Endodermal cell (in vitro differentiated cells): ENCODE results near the gene CHD5. TPM values are rescaled to one million over a fixed set of nuclear protein-coding genes. Genes with fewer than 3 reads are reported as not detected.

ENCODE experiments used
- DNase-seq: peaks from one replicate; pipeline ENCODE4 v3.0.0-alpha.2; 2017
- H3K27ac ChIP-seq: 2 replicates; pipeline ENCODE4 v1.5.1; 2013; ENCODE audit warnings: mild to moderate bottlenecking, low read depth, low read length, moderate library complexity
- H3K27me3 ChIP-seq: 2 replicates; pipeline ENCODE4 v1.6.1; 2013; ENCODE audit warnings: mild to moderate bottlenecking, low read length, moderate library complexity; ENCODE audit not compliant: insufficient read depth, control insufficient read depth, poor library complexity, severe bottlenecking
- H3K36me3 ChIP-seq: 2 replicates; pipeline ENCODE4 v1.7.0; 2013; ENCODE audit warnings: mild to moderate bottlenecking, low read length, moderate library complexity; ENCODE audit not compliant: control insufficient read depth, insufficient read depth
- H3K4me1 ChIP-seq: one replicate; pipeline ENCODE4 v1.7.0; 2013; ENCODE audit warnings: low read length; ENCODE audit not compliant: control insufficient read depth, insufficient read depth
- H3K4me3 ChIP-seq: 2 replicates; pipeline ENCODE4 v1.5.1; 2013; ENCODE audit warnings: mild to moderate bottlenecking, low read length, moderate library complexity
- H3K9ac ChIP-seq: 2 replicates; pipeline ENCODE4 v1.6.1; 2013; ENCODE audit warnings: mild to moderate bottlenecking, low read length, moderate library complexity; ENCODE audit not compliant: poor library complexity, severe bottlenecking; ENCODE audit errors: extremely low read depth
- H3K9me3 ChIP-seq: 2 replicates; pipeline ENCODE4 v1.6.1; 2013; ENCODE audit warnings: mild to moderate bottlenecking, low read length, moderate library complexity; ENCODE audit not compliant: control insufficient read depth
- H3K27ac Mint-ChIP-seq: 2 replicates; pipeline ENCODE4 v1.8.0; 2020; ENCODE audit warnings: mixed read lengths
- H3K27me3 Mint-ChIP-seq: 2 replicates; pipeline ENCODE4 v1.8.0; 2021; ENCODE audit warnings: mild to moderate bottlenecking, mixed read lengths; ENCODE audit not compliant: insufficient read depth
- H3K36me3 Mint-ChIP-seq: 2 replicates; pipeline ENCODE4 v1.8.0; 2020; ENCODE audit warnings: low read depth, mixed read lengths
- H3K4me1 Mint-ChIP-seq: 2 replicates; pipeline ENCODE4 v1.8.0; 2020; ENCODE audit warnings: mixed read lengths
- H3K4me3 Mint-ChIP-seq: 2 replicates; pipeline ENCODE4 v1.8.0; 2020; ENCODE audit warnings: mild to moderate bottlenecking, moderate library complexity, mixed read lengths
- H3K9me3 Mint-ChIP-seq: 2 replicates; pipeline ENCODE4 v1.8.0; 2020; ENCODE audit warnings: mild to moderate bottlenecking, mixed read lengths
- WGBS, 2 experiments: methylation state at CpG; one replicate each; pipeline versions ENCODE4 v1.1.5 to v1.1.7; 2013; ENCODE audit warnings: missing lambda C conversion rate in 2 of 2, mixed read lengths in 1 of 2; ENCODE audit not compliant: insufficient coverage in 1 of 2, insufficient read length in 1 of 2; 5-methylcytosine and 5-hydroxymethylcytosine counted together
- total RNA-seq, 2 donors: library from RNA; stranded (reverse); fragmentation: NEBNext Ultra II Directional in 1 of 2; extraction: Animal tissue kit (Norgen Biotek cat#: 25700) in 1 of 2; gene quantifications; 2 replicates in 1 of 2; 3 replicates in 1 of 2; pipeline ENCODE4 v1.2.1, GENCODE V29; 2021
- TF ChIP-seq, protein P1 (sequence below): fragments of 200-600 bp; sonication (generic); conservative IDR thresholded peaks from 2 replicates; pipeline ENCODE4 v1.5.0; 2021; ENCODE audit warnings: antibody characterized with exemption, mild to moderate bottlenecking

Gene CHD5
- total RNA-seq, 2 donors from 2014 or later = 0.40 to 0.69 TPM

DNA sequence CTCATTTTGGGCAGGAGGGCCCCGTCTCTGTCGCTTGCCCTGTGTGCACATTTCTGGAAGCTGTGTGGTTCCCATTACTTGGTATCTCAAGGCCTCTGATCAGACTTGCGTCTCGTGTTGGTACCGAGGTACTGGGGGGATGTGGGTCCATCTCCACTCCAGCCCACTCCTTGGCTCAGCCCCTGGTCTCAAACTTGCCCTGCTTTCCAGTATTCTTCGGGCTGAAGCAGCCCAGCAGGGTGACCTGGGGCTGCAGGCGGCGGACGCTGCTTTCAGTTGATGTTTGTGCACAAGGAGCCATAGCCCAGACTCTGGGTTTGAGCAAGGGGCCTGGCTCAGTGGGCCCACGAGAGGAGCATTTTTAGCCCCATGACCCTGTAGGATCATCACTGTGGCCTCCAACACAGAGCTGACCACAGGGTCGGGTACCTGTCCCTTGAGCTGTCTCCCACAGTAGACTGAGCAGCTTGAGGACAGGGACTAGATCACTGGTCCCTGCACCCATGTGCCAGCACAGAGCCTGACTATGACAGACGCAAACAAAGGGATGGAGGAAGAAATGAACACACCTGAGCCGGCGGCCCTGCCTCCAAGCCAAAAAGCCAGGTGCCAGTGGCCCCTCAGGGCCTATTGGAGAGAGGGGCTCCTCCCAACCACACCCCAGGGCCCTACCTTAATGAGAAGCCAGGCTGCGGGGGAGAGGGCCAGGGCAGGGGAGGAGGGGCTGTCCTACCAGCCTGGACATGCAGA is 46.8 kb downstream of the CHD5 start:
- DNase-seq = no peak
- H3K4me3 Mint-ChIP-seq = no peak overlapping the region
- WGBS, 2 experiments = 87 to 95% methylated on average over 7 to 15 of the region's 15 CpGs

DNA sequence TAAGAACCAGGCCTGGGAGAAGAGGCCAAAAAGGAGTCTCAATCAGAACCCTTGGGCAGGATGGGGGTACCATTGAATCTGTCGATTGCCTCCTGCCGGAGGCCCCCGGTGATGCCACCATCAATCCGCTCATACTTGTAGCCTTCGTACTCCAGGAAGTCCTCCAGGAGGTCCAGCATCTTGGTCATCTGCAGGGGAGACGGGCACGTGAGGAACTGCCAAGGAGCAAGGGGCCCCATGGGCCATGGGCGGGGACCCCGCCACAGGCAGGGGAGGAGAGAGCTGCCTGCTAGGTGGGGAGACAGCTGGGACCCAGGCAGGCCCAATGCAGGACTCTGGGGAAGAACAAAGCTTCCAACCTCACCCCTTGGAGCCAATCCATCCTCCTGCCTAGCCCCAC is 48.6 kb downstream of the CHD5 start:
- TF ChIP-seq, protein P1, sequence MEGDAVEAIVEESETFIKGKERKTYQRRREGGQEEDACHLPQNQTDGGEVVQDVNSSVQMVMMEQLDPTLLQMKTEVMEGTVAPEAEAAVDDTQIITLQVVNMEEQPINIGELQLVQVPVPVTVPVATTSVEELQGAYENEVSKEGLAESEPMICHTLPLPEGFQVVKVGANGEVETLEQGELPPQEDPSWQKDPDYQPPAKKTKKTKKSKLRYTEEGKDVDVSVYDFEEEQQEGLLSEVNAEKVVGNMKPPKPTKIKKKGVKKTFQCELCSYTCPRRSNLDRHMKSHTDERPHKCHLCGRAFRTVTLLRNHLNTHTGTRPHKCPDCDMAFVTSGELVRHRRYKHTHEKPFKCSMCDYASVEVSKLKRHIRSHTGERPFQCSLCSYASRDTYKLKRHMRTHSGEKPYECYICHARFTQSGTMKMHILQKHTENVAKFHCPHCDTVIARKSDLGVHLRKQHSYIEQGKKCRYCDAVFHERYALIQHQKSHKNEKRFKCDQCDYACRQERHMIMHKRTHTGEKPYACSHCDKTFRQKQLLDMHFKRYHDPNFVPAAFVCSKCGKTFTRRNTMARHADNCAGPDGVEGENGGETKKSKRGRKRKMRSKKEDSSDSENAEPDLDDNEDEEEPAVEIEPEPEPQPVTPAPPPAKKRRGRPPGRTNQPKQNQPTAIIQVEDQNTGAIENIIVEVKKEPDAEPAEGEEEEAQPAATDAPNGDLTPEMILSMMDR = no peak
- Mint-ChIP-seq H3K4me1 (no peaks in the 10 kb centered on the region), H3K4me3 (no peak overlapping the region), H3K9me3 (peaks cover 6% of the 10 kb centered on the region), H3K27me3 (peaks cover 36% of the 10 kb centered on the region), H3K36me3 (no peaks in the 10 kb centered on the region), H3K27ac (no peak overlapping the region)
- DNase-seq = no peak
- no peaks in the 10 kb centered on the region for H3K27me3 ChIP-seq
- no peak overlapping the region for H3K9ac ChIP-seq
- H3K9me3 ChIP-seq = no peaks in the 10 kb centered on the region
- no peaks in the 10 kb centered on the region for H3K36me3 ChIP-seq
- 92 to 97% methylated on average over 6 to 9 of the region's 9 CpGs for WGBS, 2 experiments
- H3K4me1 ChIP-seq = no peaks in the 10 kb centered on the region
- no peak overlapping the region for H3K4me3 ChIP-seq
- no peak overlapping the region for H3K27ac ChIP-seq

More for the DNA sequence above, 46.8 kb downstream of the CHD5 start:
- Histone ChIP-seq H3K4me1 (no peaks in the 10 kb centered on the region), H3K27me3 (no peaks in the 10 kb centered on the region), H3K27ac (no peak overlapping the region), H3K4me3 (no peak overlapping the region), H3K9me3 (no peaks in the 10 kb centered on the region), H3K36me3 (no peaks in the 10 kb centered on the region), H3K9ac (no peak overlapping the region)
- Mint-ChIP-seq H3K9me3 (peaks cover 6% of the 10 kb centered on the region), H3K4me1 (no peaks in the 10 kb centered on the region), H3K27ac (no peak overlapping the region), H3K27me3 (peaks cover 23% of the 10 kb centered on the region), H3K36me3 (no peaks in the 10 kb centered on the region)
- TF ChIP-seq, protein P1 = no peak

DNA sequence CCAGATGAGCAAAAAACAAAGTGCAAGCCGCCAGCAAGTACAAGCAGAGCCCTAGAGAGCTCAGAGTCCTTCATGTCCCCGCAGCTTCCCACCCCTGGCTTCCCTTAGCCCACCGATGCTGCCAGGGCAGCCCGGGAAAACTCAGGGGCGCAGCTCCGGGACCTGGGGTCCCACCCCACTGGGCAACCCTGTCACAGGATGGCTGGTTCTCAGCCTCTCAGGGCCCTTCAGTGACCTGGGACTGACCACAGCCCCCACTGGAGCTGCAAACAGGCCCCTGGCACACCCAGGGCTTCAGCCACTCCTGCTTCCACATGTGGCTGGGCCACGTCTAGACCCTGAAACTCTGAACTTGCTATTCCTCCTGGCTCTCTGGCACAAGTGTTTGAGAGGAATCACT is 49.5 kb downstream of the CHD5 start:
- no peak overlapping the region for H3K4me3 ChIP-seq
- no peaks in the 10 kb centered on the region for H3K27me3 ChIP-seq
- no peaks in the 10 kb centered on the region for H3K9me3 ChIP-seq
- H3K4me1 Mint-ChIP-seq = no peaks in the 10 kb centered on the region
- DNase-seq = no peak
- H3K4me1 ChIP-seq = no peaks in the 10 kb centered on the region
- peaks cover 6% of the 10 kb centered on the region for H3K9me3 Mint-ChIP-seq
- no peaks in the 10 kb centered on the region for H3K36me3 ChIP-seq
- H3K27ac ChIP-seq = no peak overlapping the region
- WGBS, 2 experiments = 88 to 100% methylated on average over 4 to 7 of the region's 7 CpGs
- H3K36me3 Mint-ChIP-seq = no peaks in the 10 kb centered on the region
- no peak overlapping the region for H3K4me3 Mint-ChIP-seq
- H3K9ac ChIP-seq = no peak overlapping the region
- TF ChIP-seq, protein P1 = no peak
- H3K27ac Mint-ChIP-seq = no peak overlapping the region
- peaks cover 39% of the 10 kb centered on the region for H3K27me3 Mint-ChIP-seq
